ENCODE results near the gene VAMP1.

DNA sequence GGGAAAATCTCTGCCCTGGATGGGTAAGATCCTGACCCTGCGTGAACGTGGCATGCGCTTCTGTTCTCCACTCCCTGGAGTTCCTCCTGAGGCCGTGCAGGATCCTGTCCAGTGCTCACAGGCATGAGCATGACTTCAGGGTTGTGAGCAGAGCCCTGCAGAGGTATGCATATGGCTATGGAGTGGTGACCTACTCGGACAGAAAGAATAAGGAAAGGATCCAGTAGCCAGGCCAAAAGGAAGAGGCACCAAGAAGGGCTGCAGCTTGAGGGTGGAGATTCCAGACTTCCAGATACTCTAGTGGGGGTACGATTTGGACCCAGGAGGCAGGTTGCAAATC, 46.5 kb downstream of the VAMP1 start:
- no peak for TF ChIP-seq CTCF (IDR thresholded peaks at IDR 0.05)
- no peak for TF ChIP-seq POLR2AphosphoS5 (IDR thresholded peaks at IDR 0.05; ENCODE audit: low read depth, low read length)
- no peak for TF ChIP-seq TCF7L2 (IDR thresholded peaks at IDR 0.05; ENCODE audit: low read depth, low read length)
- TF ChIP-seq, protein P1, sequence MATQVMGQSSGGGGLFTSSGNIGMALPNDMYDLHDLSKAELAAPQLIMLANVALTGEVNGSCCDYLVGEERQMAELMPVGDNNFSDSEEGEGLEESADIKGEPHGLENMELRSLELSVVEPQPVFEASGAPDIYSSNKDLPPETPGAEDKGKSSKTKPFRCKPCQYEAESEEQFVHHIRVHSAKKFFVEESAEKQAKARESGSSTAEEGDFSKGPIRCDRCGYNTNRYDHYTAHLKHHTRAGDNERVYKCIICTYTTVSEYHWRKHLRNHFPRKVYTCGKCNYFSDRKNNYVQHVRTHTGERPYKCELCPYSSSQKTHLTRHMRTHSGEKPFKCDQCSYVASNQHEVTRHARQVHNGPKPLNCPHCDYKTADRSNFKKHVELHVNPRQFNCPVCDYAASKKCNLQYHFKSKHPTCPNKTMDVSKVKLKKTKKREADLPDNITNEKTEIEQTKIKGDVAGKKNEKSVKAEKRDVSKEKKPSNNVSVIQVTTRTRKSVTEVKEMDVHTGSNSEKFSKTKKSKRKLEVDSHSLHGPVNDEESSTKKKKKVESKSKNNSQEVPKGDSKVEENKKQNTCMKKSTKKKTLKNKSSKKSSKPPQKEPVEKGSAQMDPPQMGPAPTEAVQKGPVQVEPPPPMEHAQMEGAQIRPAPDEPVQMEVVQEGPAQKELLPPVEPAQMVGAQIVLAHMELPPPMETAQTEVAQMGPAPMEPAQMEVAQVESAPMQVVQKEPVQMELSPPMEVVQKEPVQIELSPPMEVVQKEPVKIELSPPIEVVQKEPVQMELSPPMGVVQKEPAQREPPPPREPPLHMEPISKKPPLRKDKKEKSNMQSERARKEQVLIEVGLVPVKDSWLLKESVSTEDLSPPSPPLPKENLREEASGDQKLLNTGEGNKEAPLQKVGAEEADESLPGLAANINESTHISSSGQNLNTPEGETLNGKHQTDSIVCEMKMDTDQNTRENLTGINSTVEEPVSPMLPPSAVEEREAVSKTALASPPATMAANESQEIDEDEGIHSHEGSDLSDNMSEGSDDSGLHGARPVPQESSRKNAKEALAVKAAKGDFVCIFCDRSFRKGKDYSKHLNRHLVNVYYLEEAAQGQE (IDR thresholded peaks at IDR 0.05; ENCODE audit: insufficient read depth in 1 of 2, low read depth in 2 of 2, low read length in 1 of 2) = no peak

Data from Panc1 (cell line).